Sigmoid colon (tissue), 7 donors: Measurements from ENCODE around the gene TNFAIP1. TPM values are rescaled to one million over a fixed set of nuclear protein-coding genes. Genes with fewer than 3 reads are reported as not detected.

Source experiments
- DNase-seq: peaks from one replicate; pipeline ENCODE4 v3.0.0-alpha.2; 2019
- H3K27ac ChIP-seq, 4 donors: fragments of 200-600 bp; sonication (generic); one replicate each; pipeline ENCODE4 v1.5.1; 2016 to 2019; ENCODE audit warnings: mild to moderate bottlenecking in 1 of 4
- H3K27me3 ChIP-seq, 3 donors: fragments of 200-600 bp; sonication (generic); one replicate each; pipeline ENCODE4 v1.5.1; 2019; ENCODE audit warnings: mild to moderate bottlenecking in 1 of 3
- H3K36me3 ChIP-seq, 4 donors: fragments of 200-600 bp; sonication (generic); one replicate each; pipeline ENCODE4 v1.5.1; 2016 to 2019
- H3K4me1 ChIP-seq, 4 donors: fragments of 200-600 bp; sonication (generic); one replicate each; pipeline ENCODE4 v1.5.1; 2017 to 2019
- H3K4me3 ChIP-seq, 4 donors: fragments of 200-600 bp; sonication (generic); one replicate each; pipeline ENCODE4 v1.5.1; 2017 to 2019; ENCODE audit warnings: mild to moderate bottlenecking in 2 of 4, moderate library complexity in 1 of 4
- H3K9me3 ChIP-seq, 4 donors: fragments of 200-600 bp in 3 of 4; sonication (generic) in 3 of 4; one replicate each; pipeline versions ENCODE4 v1.5.1 to v1.6.1; 2013 to 2019
- EP300 ChIP-seq, 4 donors: sonication (generic); formaldehyde crosslinking; IDR thresholded peaks; one replicate each; pipeline ENCODE4 v1.6.1; 2017; ENCODE audit warnings: antibody characterized with exemption in 4 of 4
- POLR2A ChIP-seq, 2 donors: fragments of 450-650 bp; IDR thresholded peaks; one replicate each; pipeline ENCODE4 v1.6.1; 2016; ENCODE audit warnings: antibody characterized with exemption in 2 of 2, mild to moderate bottlenecking in 2 of 2, moderate library complexity in 2 of 2
- POLR2AphosphoS5 ChIP-seq, 4 donors: sonication (generic); formaldehyde crosslinking; IDR thresholded peaks; one replicate each; pipeline ENCODE4 v1.6.1; 2017; ENCODE audit warnings: antibody characterized with exemption in 4 of 4
- WGBS, 2 donors: extraction: QIAGEN DNeasy Blood & Tissue Kit; methylation state at CpG; one replicate each; pipeline ENCODE4 v1.1.7; 2013; 5-methylcytosine and 5-hydroxymethylcytosine counted together
- intact Hi-C: fragments of 100-400 bp; cut with DNase I; formaldehyde crosslinking; loops from one replicate; pipeline ENCODE4 v1.15.1; 2023
- polyA plus RNA-seq, 3 donors: library from polyadenylated mRNA; stranded (reverse); fragments of 200-250 nt; gene quantifications; one replicate each; pipeline ENCODE4 v1.2.3, GENCODE V29; 2013
- total RNA-seq, 4 donors: library from RNA; depleted of rRNA; stranded (reverse); fragments of >200 nt; gene quantifications; one replicate each; pipeline ENCODE4 v1.1.0, GENCODE V29; 2016
- TF ChIP-seq, protein P1 (sequence below), 4 experiments: fragments of 450-650 bp in 3 of 4; fragments of 200-600 bp in 1 of 4; IDR thresholded peaks; one replicate each; pipeline ENCODE4 v1.5.1; 2016 to 2019; ENCODE audit warnings: antibody characterized with exemption in 4 of 4, mild to moderate bottlenecking in 3 of 4, moderate library complexity in 2 of 4
- donor health status: healthy with polysubstance abuse.
- donor health status: Bipolar disorder and iron deficiency.
- donor health status: healthy.

Gene TNFAIP1
- total and polyA plus RNA-seq, 7 donors: 14.6 to 20.8 (median 17.2) TPM

DNA sequence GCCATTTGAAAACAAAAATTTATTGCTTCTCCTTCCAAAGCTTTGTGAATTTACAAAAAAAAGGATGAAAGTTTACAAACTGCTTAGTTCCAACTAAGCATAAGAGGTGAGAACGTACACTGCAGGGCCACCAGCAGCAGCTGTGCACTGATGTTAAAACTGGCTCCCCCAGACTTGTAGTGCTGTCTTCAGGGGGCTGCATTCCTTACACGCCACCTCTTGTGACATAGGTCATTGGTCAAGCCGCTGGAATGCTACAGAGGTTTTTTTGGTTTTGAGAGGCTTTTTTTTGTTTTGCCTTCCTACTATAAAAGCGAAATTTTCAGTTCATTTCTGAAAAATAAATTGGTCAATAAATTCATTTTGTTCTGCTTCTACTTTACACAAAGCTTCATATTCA, 7.2 kb upstream of the TNFAIP1 start:
- TF ChIP-seq, protein P1, sequence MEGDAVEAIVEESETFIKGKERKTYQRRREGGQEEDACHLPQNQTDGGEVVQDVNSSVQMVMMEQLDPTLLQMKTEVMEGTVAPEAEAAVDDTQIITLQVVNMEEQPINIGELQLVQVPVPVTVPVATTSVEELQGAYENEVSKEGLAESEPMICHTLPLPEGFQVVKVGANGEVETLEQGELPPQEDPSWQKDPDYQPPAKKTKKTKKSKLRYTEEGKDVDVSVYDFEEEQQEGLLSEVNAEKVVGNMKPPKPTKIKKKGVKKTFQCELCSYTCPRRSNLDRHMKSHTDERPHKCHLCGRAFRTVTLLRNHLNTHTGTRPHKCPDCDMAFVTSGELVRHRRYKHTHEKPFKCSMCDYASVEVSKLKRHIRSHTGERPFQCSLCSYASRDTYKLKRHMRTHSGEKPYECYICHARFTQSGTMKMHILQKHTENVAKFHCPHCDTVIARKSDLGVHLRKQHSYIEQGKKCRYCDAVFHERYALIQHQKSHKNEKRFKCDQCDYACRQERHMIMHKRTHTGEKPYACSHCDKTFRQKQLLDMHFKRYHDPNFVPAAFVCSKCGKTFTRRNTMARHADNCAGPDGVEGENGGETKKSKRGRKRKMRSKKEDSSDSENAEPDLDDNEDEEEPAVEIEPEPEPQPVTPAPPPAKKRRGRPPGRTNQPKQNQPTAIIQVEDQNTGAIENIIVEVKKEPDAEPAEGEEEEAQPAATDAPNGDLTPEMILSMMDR (IDR thresholded peaks at IDR 0.05): no peak
- TF ChIP-seq EP300 (IDR thresholded peaks at IDR 0.05) (no peak), POLR2A (IDR thresholded peaks at IDR 0.05) (no peak), POLR2AphosphoS5 (IDR thresholded peaks at IDR 0.05) (no peak)
- no peaks in the 10 kb centered on the region for H3K27me3 ChIP-seq
- peaks cover 19 to 59% (median 31%) of the 10 kb centered on the region in 4 donors for H3K36me3 ChIP-seq
- 79 to 85% methylated on average over 4 of the region's 4 CpGs for WGBS, 2 donors
- H3K4me3 ChIP-seq: no peak overlapping the region
- H3K4me1 ChIP-seq: peaks cover 0 to 8% (median 3%) of the 10 kb centered on the region in 4 donors
- no peak overlapping the region for H3K27ac ChIP-seq
- peak; percentile 28 for DNase-seq
- H3K9me3 ChIP-seq: no peaks in the 10 kb centered on the region
- intact Hi-C loops: no loop called here

DNA sequence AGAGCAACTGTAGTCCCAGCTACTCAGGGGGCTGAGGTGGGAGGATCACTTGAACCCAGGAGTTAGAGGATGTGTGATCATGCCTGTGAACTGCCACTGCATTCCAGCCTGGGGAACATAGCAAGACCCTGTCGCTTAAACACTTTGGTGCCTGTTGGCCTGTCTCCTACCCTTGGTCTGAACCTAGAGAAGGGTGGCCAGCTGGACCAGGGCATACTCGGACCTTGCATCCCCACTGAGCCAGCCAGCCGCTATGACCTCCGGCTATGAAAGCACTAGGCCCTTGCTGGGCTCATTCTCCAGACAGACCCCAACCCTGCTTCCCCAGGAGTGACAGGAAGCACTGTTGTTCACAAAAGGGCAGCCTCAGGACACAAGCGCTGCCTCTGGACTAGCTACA, 4.9 kb upstream of the TNFAIP1 start:
- H3K9me3 ChIP-seq: no peaks in the 10 kb centered on the region
- no peaks in the 10 kb centered on the region for H3K27me3 ChIP-seq
- peaks cover 0 to 24% (median 19%) of the 10 kb centered on the region in 4 donors for H3K4me1 ChIP-seq
- peak; percentile 36 for DNase-seq
- no peak overlapping the region for H3K27ac ChIP-seq
- peaks cover 19 to 59% (median 31%) of the 10 kb centered on the region in 4 donors for H3K36me3 ChIP-seq
- intact Hi-C loops: no loop called here
- TF ChIP-seq, protein P1 (IDR thresholded peaks at IDR 0.05): no peak
- TF ChIP-seq POLR2A (IDR thresholded peaks at IDR 0.05) (no peak), POLR2AphosphoS5 (IDR thresholded peaks at IDR 0.05) (no peak), EP300 (IDR thresholded peaks at IDR 0.05) (no peak)
- H3K4me3 ChIP-seq: no peak overlapping the region
- WGBS, 2 donors: 93 to 95% methylated on average over 5 of the region's 5 CpGs

DNA sequence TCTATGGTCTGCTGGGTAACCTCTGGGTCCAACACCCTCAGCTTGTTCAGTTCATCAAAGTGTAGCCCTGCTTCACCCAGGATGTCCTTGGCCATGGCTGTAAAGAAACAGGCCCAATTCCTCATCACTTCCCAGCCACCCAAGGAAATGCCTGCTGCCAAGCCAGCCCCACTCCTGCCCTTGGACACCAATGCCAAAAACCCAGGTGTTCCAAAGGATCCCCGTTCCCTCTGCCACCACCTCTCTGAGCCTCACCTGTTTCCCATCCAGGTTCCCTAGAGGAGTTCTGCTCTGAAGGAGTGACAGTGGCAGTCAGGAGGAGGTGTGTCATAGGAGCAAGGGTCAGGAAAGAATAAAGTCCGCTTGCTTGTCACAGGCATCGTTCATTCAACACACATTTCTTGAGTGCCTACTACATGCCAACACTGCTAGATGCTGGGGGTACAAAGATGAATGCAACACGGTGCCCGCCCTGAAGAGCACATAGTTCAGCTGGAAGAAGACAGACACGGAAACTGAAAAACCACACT, 3.6 kb upstream of the TNFAIP1 start:
- H3K9me3 ChIP-seq: no peaks in the 10 kb centered on the region
- no peak overlapping the region for H3K4me3 ChIP-seq
- DNase-seq: peak; percentile 15
- no peak overlapping the region for H3K27ac ChIP-seq
- intact Hi-C loops: no loop called here
- H3K36me3 ChIP-seq: peaks cover 19 to 54% (median 31%) of the 10 kb centered on the region in 4 donors
- 78 to 90% methylated on average over 6 of the region's 6 CpGs for WGBS, 2 donors
- H3K4me1 ChIP-seq: peaks cover 0 to 34% (median 29%) of the 10 kb centered on the region in 4 donors
- H3K27me3 ChIP-seq: no peaks in the 10 kb centered on the region
- TF ChIP-seq, protein P1 (IDR thresholded peaks at IDR 0.05): no peak
- TF ChIP-seq EP300 (IDR thresholded peaks at IDR 0.05) (no peak), POLR2AphosphoS5 (IDR thresholded peaks at IDR 0.05) (no peak), POLR2A (IDR thresholded peaks at IDR 0.05) (no peak)

DNA sequence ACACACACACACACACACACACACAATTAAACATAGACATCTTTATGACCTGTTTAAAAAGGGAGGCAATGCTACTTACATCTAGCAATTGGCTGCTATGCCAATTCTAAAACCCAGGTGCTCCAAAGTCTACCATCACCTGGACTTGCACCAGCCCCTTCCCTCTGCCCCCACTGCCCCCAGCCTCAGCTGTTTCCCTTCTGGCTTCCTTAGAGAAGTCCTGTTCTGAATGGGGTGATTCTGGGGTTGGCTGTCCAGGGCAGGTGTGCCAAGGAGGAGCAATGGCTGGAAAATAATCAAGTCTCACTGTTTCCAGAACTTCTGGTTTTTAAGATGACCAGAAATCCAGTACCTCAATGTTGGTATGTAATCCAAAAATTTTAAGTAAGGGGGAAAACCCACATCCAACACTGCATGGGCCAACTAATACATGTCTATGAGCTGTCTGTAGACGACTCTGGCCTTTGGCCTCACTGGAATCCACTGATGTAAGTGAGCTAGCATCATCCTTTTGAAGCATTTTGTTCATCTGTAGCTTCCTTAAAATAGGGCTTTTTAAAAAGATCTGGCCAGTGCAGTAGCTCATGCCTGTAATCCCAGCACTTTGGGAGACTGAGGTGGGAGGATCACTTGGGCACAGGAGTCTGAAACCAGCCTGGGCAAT, 2.3 kb upstream of the TNFAIP1 start:
- DNase-seq: peak; percentile 55
- Histone ChIP-seq H3K27ac (no peak overlapping the region), H3K4me1 (peaks cover 0 to 44% (median 41%) of the 10 kb centered on the region in 4 donors), H3K27me3 (no peaks in the 10 kb centered on the region), H3K36me3 (peaks cover 19 to 41% (median 29%) of the 10 kb centered on the region in 4 donors), H3K4me3 (no peak overlapping the region), H3K9me3 (no peaks in the 10 kb centered on the region)
- no peak for TF ChIP-seq POLR2A (IDR thresholded peaks at IDR 0.05)
- 71 to 75% methylated on average over 1 of the region's 1 CpG for WGBS, 2 donors
- intact Hi-C loops: no loop called here

DNA sequence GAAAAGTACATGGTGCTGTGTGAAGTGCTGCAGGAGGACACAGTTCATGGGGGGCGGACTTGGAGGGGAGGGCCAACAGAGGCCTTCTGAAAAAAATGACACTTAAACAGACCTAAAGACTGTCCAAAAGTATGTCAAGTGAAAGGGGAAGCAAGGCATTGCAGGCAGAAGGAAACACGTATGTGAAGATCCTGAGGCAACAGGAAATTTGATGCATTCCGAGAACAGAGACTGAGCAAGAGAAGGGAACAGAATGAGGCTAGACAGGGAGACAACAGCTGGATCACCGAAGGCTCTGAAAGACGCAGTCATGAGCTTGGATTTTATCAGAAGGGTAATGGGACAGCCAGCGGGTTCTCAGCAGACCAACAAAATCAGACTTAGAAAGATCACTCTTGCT, 1.4 kb upstream of the TNFAIP1 start:
- peaks cover 16 to 32% (median 24%) of the 10 kb centered on the region in 4 donors for H3K36me3 ChIP-seq
- DNase-seq: peak; percentile 15
- H3K27ac ChIP-seq: peak overlapping the region in 2 of 4 donors; percentile 93 to 95
- 64 to 69% methylated on average over 6 of the region's 6 CpGs for WGBS, 2 donors
- H3K27me3 ChIP-seq: no peaks in the 10 kb centered on the region
- H3K9me3 ChIP-seq: no peaks in the 10 kb centered on the region
- intact Hi-C loops: loop anchor here (2.0 kb wide), 1 partner anchor 15 kb away; the partner anchor contains the start of gene TMEM97
- H3K4me3 ChIP-seq: peak overlapping the region; percentile 72 to 99 (median 81)
- peaks cover 0 to 48% (median 41%) of the 10 kb centered on the region in 4 donors for H3K4me1 ChIP-seq
- TF ChIP-seq POLR2AphosphoS5 (IDR thresholded peaks at IDR 0.05) (no peak), EP300 (IDR thresholded peaks at IDR 0.05) (no peak), POLR2A (IDR thresholded peaks at IDR 0.05) (no peak)
- TF ChIP-seq, protein P1 (IDR thresholded peaks at IDR 0.05): no peak
